Measurements from ENCODE around the gene HNRNPU. TPM values are rescaled to one million over a fixed set of nuclear protein-coding genes. Genes with fewer than 3 reads are reported as not detected.

HNRNPU gene
- total RNA-seq, 1 donor from 2014 or later = 128 TPM

GRCh38 chr1:244896550-244896949, 32.2 kb upstream of the HNRNPU start:
- intact Hi-C loops (cut with DNase I) = no loop called here
- Histone ChIP-seq H3K27ac (no peak overlapping the region), H3K9me3 (no peaks in the 10 kb centered on the region), H3K36me3 (no peaks in the 10 kb centered on the region), H3K27me3 (no peaks in the 10 kb centered on the region), H3K4me3 (no peak overlapping the region), H3K4me1 (no peaks in the 10 kb centered on the region)
- TF ChIP-seq CTCF (IDR thresholded peaks at IDR 0.05) = no peak
- DNase-seq (ENCODE audit: low spot score in 2 of 2) = no peak

- Histone ChIP-seq H3K27me3 (no peaks in the 10 kb centered on the region), H3K4me3 (no peak overlapping the region), H3K36me3 (no peaks in the 10 kb centered on the region), H3K4me1 (no peaks in the 10 kb centered on the region), H3K27ac (no peak overlapping the region), H3K9me3 (no peaks in the 10 kb centered on the region)
- intact Hi-C loops (cut with DNase I) = no loop called here
- TF ChIP-seq CTCF (IDR thresholded peaks at IDR 0.05) = no peak
- DNase-seq (ENCODE audit: low spot score in 2 of 2) = no peak
These were observed 29.5 kb upstream of the HNRNPU start for GRCh38 chr1:244893836-244894235.

- Histone ChIP-seq H3K4me3 (no peak overlapping the region), H3K9me3 (no peaks in the 10 kb centered on the region), H3K4me1 (no peaks in the 10 kb centered on the region), H3K27ac (no peak overlapping the region), H3K27me3 (no peaks in the 10 kb centered on the region), H3K36me3 (no peaks in the 10 kb centered on the region)
- no peak for TF ChIP-seq CTCF (IDR thresholded peaks at IDR 0.05)
- DNase-seq (ENCODE audit: low spot score in 2 of 2) = no peak
- intact Hi-C loops (cut with DNase I) = no loop called here
These were observed 22.9 kb upstream of the HNRNPU start for GRCh38 chr1:244887281-244887680.

- DNase-seq (ENCODE audit: low spot score in 2 of 2) = no peak
- Histone ChIP-seq H3K4me1 (no peaks in the 10 kb centered on the region), H3K27ac (no peak overlapping the region), H3K4me3 (no peak overlapping the region), H3K9me3 (no peaks in the 10 kb centered on the region), H3K27me3 (no peaks in the 10 kb centered on the region), H3K36me3 (no peaks in the 10 kb centered on the region)
- intact Hi-C loops (cut with DNase I) = no loop called here
- TF ChIP-seq CTCF (IDR thresholded peaks at IDR 0.05) = no peak
These were observed 17.4 kb upstream of the HNRNPU start for GRCh38 chr1:244881552-244882280.

GRCh38 chr1:244878681-244879080, 14.3 kb upstream of the HNRNPU start:
- no peaks in the 10 kb centered on the region for H3K36me3 ChIP-seq
- intact Hi-C loops (cut with DNase I) = no loop called here
- H3K4me3 ChIP-seq = no peak overlapping the region
- no peak overlapping the region for H3K27ac ChIP-seq
- TF ChIP-seq CTCF (IDR thresholded peaks at IDR 0.05) = no peak
- no peak for DNase-seq (ENCODE audit: low spot score in 2 of 2)
- H3K27me3 ChIP-seq = no peaks in the 10 kb centered on the region
- no peaks in the 10 kb centered on the region for H3K9me3 ChIP-seq
- H3K4me1 ChIP-seq = no peaks in the 10 kb centered on the region
